Loucy (cell line): ENCODE measurements around the gene IRS1.

ENCODE experiments used
- EZH2phosphoT487 ChIP-seq: fragments of 200-600 bp; IDR thresholded peaks from 2 replicates; pipeline ENCODE4 v1.6.1; 2018; ENCODE audit warnings: antibody characterized with exemption, mild to moderate bottlenecking, moderate library complexity, borderline replicate concordance
- TF ChIP-seq, protein P1 (sequence below): fragments of 200-600 bp; sonication (generic); conservative IDR thresholded peaks from 2 replicates; pipeline ENCODE4 v1.5.1; 2014; ENCODE audit warnings: mild to moderate bottlenecking, antibody characterized with exemption, low read length

DNA sequence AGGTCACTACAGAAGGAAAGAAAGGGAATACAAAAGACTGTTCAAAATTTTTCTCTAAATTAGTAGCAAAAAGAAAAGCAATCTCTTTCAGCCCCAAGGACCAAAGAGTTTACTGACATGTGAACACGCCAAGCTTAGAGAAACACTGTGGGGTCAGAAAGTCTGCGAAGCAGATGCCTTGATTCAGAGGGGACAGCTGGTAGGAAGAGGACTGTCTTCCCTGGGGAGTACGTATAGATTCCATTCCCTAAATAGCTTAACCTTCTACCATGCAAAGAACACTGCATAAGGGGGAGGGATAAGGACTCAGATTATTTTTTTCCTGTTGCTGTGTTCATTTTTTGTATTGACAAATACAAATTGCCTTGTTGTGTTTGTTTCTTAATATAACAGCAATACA lies 96.1 kb downstream of the IRS1 start:
- TF ChIP-seq, protein P1, sequence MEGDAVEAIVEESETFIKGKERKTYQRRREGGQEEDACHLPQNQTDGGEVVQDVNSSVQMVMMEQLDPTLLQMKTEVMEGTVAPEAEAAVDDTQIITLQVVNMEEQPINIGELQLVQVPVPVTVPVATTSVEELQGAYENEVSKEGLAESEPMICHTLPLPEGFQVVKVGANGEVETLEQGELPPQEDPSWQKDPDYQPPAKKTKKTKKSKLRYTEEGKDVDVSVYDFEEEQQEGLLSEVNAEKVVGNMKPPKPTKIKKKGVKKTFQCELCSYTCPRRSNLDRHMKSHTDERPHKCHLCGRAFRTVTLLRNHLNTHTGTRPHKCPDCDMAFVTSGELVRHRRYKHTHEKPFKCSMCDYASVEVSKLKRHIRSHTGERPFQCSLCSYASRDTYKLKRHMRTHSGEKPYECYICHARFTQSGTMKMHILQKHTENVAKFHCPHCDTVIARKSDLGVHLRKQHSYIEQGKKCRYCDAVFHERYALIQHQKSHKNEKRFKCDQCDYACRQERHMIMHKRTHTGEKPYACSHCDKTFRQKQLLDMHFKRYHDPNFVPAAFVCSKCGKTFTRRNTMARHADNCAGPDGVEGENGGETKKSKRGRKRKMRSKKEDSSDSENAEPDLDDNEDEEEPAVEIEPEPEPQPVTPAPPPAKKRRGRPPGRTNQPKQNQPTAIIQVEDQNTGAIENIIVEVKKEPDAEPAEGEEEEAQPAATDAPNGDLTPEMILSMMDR, result no peak
- TF ChIP-seq EZH2phosphoT487, result no peak
